GM12892 (cell line): Measurements from ENCODE around the gene STK11.

Source experiments
- POLR2A ChIP-seq: IDR thresholded peaks from 2 replicates; pipeline ENCODE4 v1.6.1; 2011; ENCODE audit warnings: low read depth, low read length, control low read depth
- TAF1 ChIP-seq: IDR thresholded peaks from 2 replicates; pipeline ENCODE4 v1.6.1; 2011; ENCODE audit warnings: low read depth, mild to moderate bottlenecking, control low read depth, low read length, borderline replicate concordance

DNA sequence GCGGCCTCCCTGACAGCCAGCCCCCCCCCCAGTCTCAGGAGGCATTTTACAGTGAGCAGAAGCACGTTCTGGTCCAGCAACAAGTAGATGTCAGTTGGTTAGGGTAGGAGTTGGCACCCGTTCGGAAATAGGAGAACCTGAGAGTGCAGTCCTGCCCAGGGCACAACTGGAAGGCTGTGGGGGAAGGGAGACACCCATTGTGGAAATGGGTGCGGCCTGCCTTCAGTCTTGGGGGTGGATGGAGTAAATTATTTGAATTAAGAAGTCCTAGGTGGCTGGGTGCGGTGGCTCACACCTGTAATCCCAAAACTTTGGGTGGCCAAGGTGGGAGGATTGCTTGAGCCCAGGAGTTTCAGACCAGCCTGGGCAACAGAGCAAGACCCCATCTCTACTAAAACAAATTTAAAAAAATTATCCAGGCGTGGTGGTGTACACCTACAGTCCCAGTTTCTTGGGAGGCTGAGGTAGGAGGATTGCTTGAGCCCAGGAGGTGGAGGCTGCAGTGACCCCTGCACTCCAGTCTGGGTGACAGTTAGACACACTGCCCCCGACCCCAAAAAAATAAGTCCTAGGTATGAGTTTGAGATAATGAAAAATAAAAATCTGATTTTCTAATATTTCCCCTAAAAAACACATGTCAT is 64.8 kb downstream of the STK11 start:
- no peak for TF ChIP-seq TAF1
- TF ChIP-seq POLR2A = no peak
